Natural killer cell (primary cell): ENCODE results near the gene SLC25A24. TPM values are rescaled to one million over a fixed set of nuclear protein-coding genes. Genes with fewer than 3 reads are reported as not detected.
"Not testable (repeated sequence)": the region's sequence is repeated elsewhere in the genome, so short reads cannot be mapped to it uniquely, and the experiment has no call there.

ENCODE experiments used
- ATAC-seq, 3 donors: fragments of 150-1000 bp in 2 of 3; fragments of 200-7000 bp in 1 of 3; cut with Tn5 transposase; 1 replicate in 1 of 3; 2 replicates in 2 of 3; pipeline ENCODE4 v1.10.0; 2021; ENCODE audit warnings: mild to moderate bottlenecking in 2 of 3, moderate library complexity in 2 of 3
- DNase-seq, 2 donors: peaks; one replicate each; pipeline versions ENCODE4 v3.0.0 to v3.0.0-alpha.2; 2013 to 2021; ENCODE audit warnings: mixed read lengths in 1 of 2
- H3K27ac ChIP-seq: one replicate; pipeline ENCODE4 v1.5.1; 2013; ENCODE audit warnings: mild to moderate bottlenecking, low read length
- H3K27me3 ChIP-seq: one replicate; pipeline ENCODE4 v1.6.1; 2013; ENCODE audit warnings: low read length; ENCODE audit not compliant: control insufficient read depth, insufficient read depth
- H3K36me3 ChIP-seq: one replicate; pipeline ENCODE4 v1.6.1; 2013; ENCODE audit warnings: low read length; ENCODE audit not compliant: control insufficient read depth, insufficient read depth
- H3K4me1 ChIP-seq: one replicate; pipeline ENCODE4 v1.6.1; 2013; ENCODE audit warnings: low read length; ENCODE audit not compliant: control insufficient read depth, insufficient read depth
- H3K4me3 ChIP-seq: one replicate; pipeline ENCODE4 v1.5.1; 2013; ENCODE audit warnings: low read length
- H3K9me3 ChIP-seq: one replicate; pipeline ENCODE4 v1.6.1; 2013; ENCODE audit warnings: low read length; ENCODE audit not compliant: control insufficient read depth, insufficient read depth
- H3K27ac Mint-ChIP-seq, 2 donors: one replicate each; pipeline ENCODE4 v1.8.0; 2022; ENCODE audit warnings: mild to moderate bottlenecking in 2 of 2, mixed read lengths in 2 of 2, moderate library complexity in 1 of 2
- H3K27me3 Mint-ChIP-seq, 2 donors: one replicate each; pipeline ENCODE4 v1.8.0; 2022; ENCODE audit warnings: low read depth in 2 of 2, mixed read lengths in 2 of 2
- H3K36me3 Mint-ChIP-seq: one replicate; pipeline ENCODE4 v1.8.0; 2022; ENCODE audit warnings: mixed read lengths
- H3K4me1 Mint-ChIP-seq, 2 donors: one replicate each; pipeline ENCODE4 v1.8.0; 2022; ENCODE audit warnings: mixed read lengths in 2 of 2
- H3K4me3 Mint-ChIP-seq: one replicate; pipeline ENCODE4 v1.8.0; 2022; ENCODE audit warnings: mild to moderate bottlenecking, moderate library complexity, mixed read lengths
- H3K9me3 Mint-ChIP-seq, 2 donors: one replicate each; pipeline ENCODE4 v1.8.0; 2022; ENCODE audit warnings: mixed read lengths in 2 of 2
- CTCF ChIP-seq: fragments of 200-600 bp; IDR thresholded peaks from one replicate; pipeline ENCODE4 v1.8.0; 2022; ENCODE audit warnings: antibody characterized with exemption
- WGBS: methylation state at CpG from one replicate; pipeline ENCODE4 v1.1.7; 2013; ENCODE audit warnings: missing lambda C conversion rate; ENCODE audit not compliant: insufficient coverage; 5-methylcytosine and 5-hydroxymethylcytosine counted together
- intact Hi-C: fragments of 100-400 bp; cut with micrococcal nuclease; formaldehyde crosslinking; loops from one replicate; pipeline ENCODE4 v1.14.2; 2022
- total RNA-seq, 4 donors: library from RNA; stranded (reverse); fragments of 120-200 nt in 1 of 4; gene quantifications; one replicate each; pipeline versions ENCODE4 v1.2.3 to v1.2.4, GENCODE V29; 2013 to 2022

Gene SLC25A24
- total RNA-seq, 3 donors from 2014 or later (not counting 1 experiment from before 2014, with no cell fraction given), result 7.6 to 11.5 (median 11.3) TPM

- H3K36me3 ChIP-seq, result no peaks in the 10 kb centered on the region
- intact Hi-C loops, result loop anchor here (10.0 kb wide), 1 partner anchor 436 kb away; no protein-coding TSS in a partner anchor
- Mint-ChIP-seq H3K9me3 (peaks cover 0 to 1% of the 10 kb centered on the region in 2 donors), H3K4me3 (no peak overlapping the region), H3K27me3 (peaks cover 32 to 61% of the 10 kb centered on the region in 2 donors), H3K4me1 (no peaks in the 10 kb centered on the region), H3K36me3 (no peaks in the 10 kb centered on the region), H3K27ac (no peak overlapping the region)
- no peak for TF ChIP-seq CTCF
- no peak overlapping the region for H3K27ac ChIP-seq
- no peak for ATAC-seq
- no peak for DNase-seq
- no peaks in the 10 kb centered on the region for H3K9me3 ChIP-seq
- H3K27me3 ChIP-seq, result peaks cover 7% of the 10 kb centered on the region
- H3K4me3 ChIP-seq, result no peak overlapping the region
- H3K4me1 ChIP-seq, result no peaks in the 10 kb centered on the region
- WGBS, result 85% methylated on average over 11 of the region's 11 CpGs
These were observed 8.7 kb upstream of the SLC25A24 start for GRCh38 chr1:108208724-108209446.

DNA sequence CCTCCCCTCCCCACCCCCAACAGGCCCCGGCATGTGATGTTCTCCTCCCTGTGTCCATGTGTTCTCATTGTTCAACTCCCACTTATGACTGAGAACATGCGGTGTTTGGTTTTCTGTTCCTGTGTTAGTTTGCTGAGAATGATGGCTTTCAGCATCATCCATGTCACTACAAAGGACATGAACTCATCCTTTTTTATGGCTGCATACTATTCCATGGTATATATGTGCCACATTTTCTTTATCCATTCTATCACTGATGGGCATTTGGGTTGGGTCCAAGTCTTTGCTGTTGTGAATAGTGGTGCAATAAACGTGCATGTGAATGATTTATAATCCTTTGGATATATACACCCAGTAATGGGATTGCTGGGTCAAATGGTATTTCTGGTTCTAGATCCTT lies 3.4 kb upstream of the SLC25A24 start:
- intact Hi-C loops, result loop anchor here (5.0 to 10.0 kb wide), 2 partner anchors 421 to 441 kb away; no protein-coding TSS in a partner anchor
- WGBS, result no CpG with 5 or more reads among the region's 3 CpGs
- H3K9me3 ChIP-seq, H3K27ac Mint-ChIP-seq, H3K36me3 Mint-ChIP-seq, H3K27ac ChIP-seq, ATAC-seq, H3K27me3 ChIP-seq, H3K36me3 ChIP-seq, H3K4me3 ChIP-seq, H3K4me3 Mint-ChIP-seq, H3K9me3 Mint-ChIP-seq, DNase-seq: not testable (repeated sequence)
- Mint-ChIP-seq H3K27me3 (peaks cover 21 to 49% of the 10 kb centered on the region in 2 donors), H3K4me1 (peaks cover 20 to 26% of the 10 kb centered on the region in 2 donors)
- peaks cover 14% of the 10 kb centered on the region for H3K4me1 ChIP-seq

DNA sequence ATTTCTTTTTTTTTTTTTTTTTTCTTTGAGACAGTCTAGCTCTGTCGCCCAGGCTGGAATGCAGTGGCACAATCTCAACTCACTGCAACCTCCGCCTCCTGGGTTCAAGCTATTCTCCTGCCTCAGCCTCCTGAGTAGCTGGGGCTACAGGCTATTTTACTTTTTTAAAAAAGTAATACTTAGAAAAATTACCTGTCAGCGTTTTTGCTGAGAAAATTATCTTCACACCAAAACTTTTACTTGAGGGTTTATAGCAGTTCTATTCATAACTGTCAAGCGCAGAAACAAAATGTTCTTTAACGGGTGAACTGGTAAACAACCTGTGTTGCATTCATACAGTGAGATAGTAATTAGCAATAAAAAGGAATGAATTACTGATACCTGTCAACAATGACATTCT lies 1.5 kb upstream of the SLC25A24 start:
- no peak overlapping the region for H3K4me3 Mint-ChIP-seq

More for the DNA sequence above, 1.5 kb upstream of the SLC25A24 start:
- WGBS, result 92% methylated on average over 4 of the region's 5 CpGs
- Histone ChIP-seq H3K4me1 (peaks cover 15% of the 10 kb centered on the region), H3K9me3 (no peaks in the 10 kb centered on the region), H3K27me3 (no peaks in the 10 kb centered on the region), H3K4me3 (no peak overlapping the region), H3K27ac (no peak overlapping the region), H3K36me3 (no peaks in the 10 kb centered on the region)
- DNase-seq (no peak), ATAC-seq (no peak)
- intact Hi-C loops, result loop anchor here (5.0 to 10.0 kb wide), 2 partner anchors 419 to 443 kb away; no protein-coding TSS in a partner anchor
- H3K9me3 Mint-ChIP-seq, result peaks cover 0 to 2% of the 10 kb centered on the region in 2 donors
- TF ChIP-seq CTCF, result no peak
- peaks cover 29 to 34% of the 10 kb centered on the region in 2 donors for H3K4me1 Mint-ChIP-seq
- H3K36me3 Mint-ChIP-seq, result no peaks in the 10 kb centered on the region
- peak overlapping the region in 1 of 2 donors; percentile 89 for H3K27ac Mint-ChIP-seq
- peaks cover 4 to 31% of the 10 kb centered on the region in 2 donors for H3K27me3 Mint-ChIP-seq
